Astrocyte (in vitro differentiated cells and primary cell): ENCODE measurements around the gene BOD1L1. TPM values are rescaled to one million over a fixed set of nuclear protein-coding genes. Genes with fewer than 3 reads are reported as not detected.

ENCODE experiments used
- DNase-seq: peaks from one replicate; pipeline ENCODE4 v3.0.0-alpha.2; 2010; ENCODE audit warnings: low read depth
- FAIRE-seq: peaks from 2 replicates; lab custom pipeline; 2011; peaks lifted over from hg19 to GRCh38; lab: Jason Lieb, UNC
- H2AFZ ChIP-seq: 2 replicates; pipeline ENCODE4 v1.6.0; 2012; ENCODE audit warnings: low read depth, low read length, inconsistent platforms
- H3K27ac ChIP-seq: 2 replicates; pipeline ENCODE4 v1.5.1; 2011; ENCODE audit warnings: low read depth, low read length, inconsistent platforms
- H3K27me3 ChIP-seq: 2 replicates; pipeline ENCODE4 v1.6.0; 2011; ENCODE audit warnings: low read length, inconsistent platforms; ENCODE audit not compliant: insufficient read depth
- H3K36me3 ChIP-seq: 2 replicates; pipeline ENCODE4 v1.5.1; 2011; ENCODE audit warnings: low read length, inconsistent platforms; ENCODE audit not compliant: insufficient read depth
- H3K4me1 ChIP-seq: 2 replicates; pipeline ENCODE4 v1.5.1; 2011; ENCODE audit warnings: low read length, inconsistent platforms; ENCODE audit not compliant: insufficient read depth
- H3K4me2 ChIP-seq: 2 replicates; pipeline ENCODE4 v1.6.0; 2012; ENCODE audit warnings: low read length, inconsistent platforms
- H3K4me3 ChIP-seq: 2 replicates; pipeline ENCODE4 v1.5.1; 2011; ENCODE audit warnings: low read depth, mild to moderate bottlenecking, low read length, inconsistent platforms; ENCODE audit not compliant: insufficient read depth
- H3K79me2 ChIP-seq: 2 replicates; pipeline ENCODE4 v1.6.0; 2012; ENCODE audit warnings: mild to moderate bottlenecking, low read length, inconsistent platforms; ENCODE audit not compliant: insufficient read depth
- H3K9ac ChIP-seq: 2 replicates; pipeline ENCODE4 v1.6.0; 2012; ENCODE audit warnings: mild to moderate bottlenecking, low read length, inconsistent platforms
- H3K9me3 ChIP-seq: 2 replicates; pipeline ENCODE4 v1.5.1; 2012; ENCODE audit warnings: low read depth, mild to moderate bottlenecking, low read length, inconsistent platforms; ENCODE audit not compliant: insufficient read depth
- H4K20me1 ChIP-seq: 2 replicates; pipeline ENCODE4 v1.6.0; 2012; ENCODE audit warnings: low read length, inconsistent platforms; ENCODE audit not compliant: insufficient read depth
- H3K27ac Mint-ChIP-seq: one replicate; pipeline ENCODE4 v1.8.0; 2021; ENCODE audit warnings: mild to moderate bottlenecking, mixed read lengths; ENCODE audit not compliant: unreplicated experiment
- H3K27me3 Mint-ChIP-seq: one replicate; pipeline ENCODE4 v1.8.0; 2021; ENCODE audit warnings: low read depth, mixed read lengths; ENCODE audit not compliant: unreplicated experiment
- H3K36me3 Mint-ChIP-seq: one replicate; pipeline ENCODE4 v1.8.0; 2021; ENCODE audit warnings: low read depth, mixed read lengths; ENCODE audit not compliant: unreplicated experiment
- H3K4me1 Mint-ChIP-seq: one replicate; pipeline ENCODE4 v1.8.0; 2021; ENCODE audit warnings: low read depth, mixed read lengths; ENCODE audit not compliant: unreplicated experiment
- H3K4me3 Mint-ChIP-seq: one replicate; pipeline ENCODE4 v1.8.0; 2021; ENCODE audit warnings: mild to moderate bottlenecking, moderate library complexity, mixed read lengths; ENCODE audit not compliant: unreplicated experiment
- H3K9me3 Mint-ChIP-seq: one replicate; pipeline ENCODE4 v1.8.0; 2021; ENCODE audit warnings: mild to moderate bottlenecking, mixed read lengths; ENCODE audit not compliant: unreplicated experiment
- CTCF ChIP-seq: IDR thresholded peaks from 2 replicates; pipeline ENCODE4 v1.5.1; 2011; ENCODE audit warnings: low read depth, mild to moderate bottlenecking, inconsistent platforms, low read length, moderate library complexity; ENCODE audit not compliant: insufficient read depth
- EZH2 ChIP-seq: IDR thresholded peaks from 2 replicates; pipeline ENCODE4 v1.6.1; 2012; ENCODE audit warnings: mild to moderate bottlenecking, low read length, inconsistent platforms; ENCODE audit not compliant: insufficient read depth
- total RNA-seq: library from RNA; stranded (reverse); gene quantifications from 2 replicates; pipeline ENCODE4 v1.2.1, GENCODE V29; 2021

The BOD1L1 gene
- total RNA-seq, 1 donor from 2014 or later: 47.2 TPM

- Histone ChIP-seq H3K36me3 (no peaks in the 10 kb centered on the region), H3K4me3 (peak overlapping the region; percentile 65), H4K20me1 (peaks cover 7% of the 10 kb centered on the region), H3K79me2 (no peaks in the 10 kb centered on the region), H3K27me3 (peaks cover 66% of the 10 kb centered on the region), H3K4me1 (peaks cover 9% of the 10 kb centered on the region), H3K27ac (no peak overlapping the region), H3K9ac (no peak overlapping the region), H2AFZ (no peak overlapping the region), H3K4me2 (peak overlapping the region; percentile 94), H3K9me3 (no peaks in the 10 kb centered on the region)
- Mint-ChIP-seq H3K4me3 (peak overlapping the region; percentile 80), H3K9me3 (peaks cover 12% of the 10 kb centered on the region), H3K27me3 (peaks cover 8% of the 10 kb centered on the region), H3K36me3 (peaks cover 4% of the 10 kb centered on the region), H3K4me1 (peaks cover 5% of the 10 kb centered on the region), H3K27ac (no peak overlapping the region)
- no peak for DNase-seq
- no peak for TF ChIP-seq EZH2
- TF ChIP-seq CTCF: no peak
- FAIRE-seq: no peak
These were observed 79.2 kb downstream of the BOD1L1 start for GRCh38 chr4:13548059-13548983.

DNA sequence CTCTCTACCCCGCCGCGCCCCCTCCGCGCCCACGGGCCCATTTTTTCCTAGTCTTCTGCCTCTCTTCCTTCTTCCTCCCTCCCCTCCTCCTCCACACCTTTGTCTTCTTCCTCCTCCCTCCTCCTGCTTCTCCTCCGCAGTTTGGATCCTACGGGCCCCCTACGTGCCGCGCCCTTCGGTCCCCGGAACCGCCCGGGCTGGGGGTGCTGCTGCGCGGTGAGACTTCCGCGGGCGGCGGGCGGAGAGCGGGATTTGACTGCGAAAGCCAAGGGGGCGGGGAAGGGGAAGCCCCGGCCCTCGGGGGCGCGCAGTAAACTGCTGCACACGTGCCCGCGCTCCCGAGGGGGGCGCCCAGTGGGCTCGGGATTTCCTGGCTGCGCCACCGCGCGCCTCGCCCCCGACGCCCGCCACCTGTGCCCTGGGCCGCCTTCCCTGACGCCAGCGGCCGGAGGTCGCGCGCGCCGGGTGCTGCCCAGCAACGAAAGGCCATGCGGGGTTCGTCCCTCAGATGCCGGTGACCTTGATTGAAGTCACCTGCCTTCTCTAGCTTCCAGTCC is 80.0 kb downstream of the BOD1L1 start:
- FAIRE-seq (no peak), DNase-seq (no peak)
- Histone ChIP-seq H3K27ac (no peak overlapping the region), H2AFZ (peak overlapping the region; percentile 31), H3K9ac (no peak overlapping the region), H3K4me2 (peak overlapping the region; percentile 80), H3K36me3 (no peaks in the 10 kb centered on the region), H3K4me3 (peak overlapping the region; percentile 31), H3K4me1 (peaks cover 9% of the 10 kb centered on the region), H4K20me1 (peaks cover 14% of the 10 kb centered on the region), H3K79me2 (no peaks in the 10 kb centered on the region), H3K27me3 (peaks cover 71% of the 10 kb centered on the region), H3K9me3 (no peaks in the 10 kb centered on the region)
- H3K9me3 Mint-ChIP-seq: peaks cover 10% of the 10 kb centered on the region
- H3K36me3 Mint-ChIP-seq: peaks cover 2% of the 10 kb centered on the region
- TF ChIP-seq EZH2 (peak; percentile 57), CTCF (no peak)
- H3K4me1 Mint-ChIP-seq: peaks cover 5% of the 10 kb centered on the region
- peaks cover 10% of the 10 kb centered on the region for H3K27me3 Mint-ChIP-seq
- no peak overlapping the region for H3K27ac Mint-ChIP-seq
- peak overlapping the region; percentile 78 for H3K4me3 Mint-ChIP-seq
